Sciatic nerve (tissue), 2 donors: Measurements from ENCODE around the gene OR9G1. TPM values are rescaled to one million over a fixed set of nuclear protein-coding genes. Genes with fewer than 3 reads are reported as not detected.
"Not testable (repeated sequence)": the region's sequence is repeated elsewhere in the genome, so short reads cannot be mapped to it uniquely, and the experiment has no call there.

Source experiments
- ATAC-seq: fragments of 200-7000 bp; cut with Tn5 transposase; one replicate; pipeline ENCODE4 v1.9.1; 2020; ENCODE audit warnings: mild to moderate bottlenecking, moderate library complexity
- DNase-seq: peaks from one replicate; pipeline ENCODE4 v3.0.0-alpha.2; 2020; ENCODE audit warnings: low spot score
- intact Hi-C: fragments of 100-400 bp; cut with DNase I; formaldehyde crosslinking; loops from one replicate; pipeline ENCODE4 v1.14.2; 2022
- total RNA-seq: library from RNA; stranded (reverse); fragmentation: NEBNext Ultra II Directional; extraction: Animal tissue kit (Norgen Biotek cat#: 25700); gene quantifications from one replicate; pipeline ENCODE4 v1.2.1, GENCODE V29; 2021
- donor health status: DM: no; HTN: no; CAD: no.
- donor health status: DM: no; HTN: no; CAD: no.

OR9G1 gene
- not detected for total RNA-seq

- ATAC-seq (no peak), DNase-seq (no peak)
- intact Hi-C loops: no loop called here
Observed at GRCh38 chr11:56698795-56699194, at the start of gene OR9G1. Gene OR9G1, plus strand, starts transcription at chr11:56699095. Its CDS starts 1,293 bp downstream, at chr11:56700388.

GRCh38 chr11:56659755-56660154 is 39.1 kb upstream of the OR9G1 start:
- ATAC-seq (no peak), DNase-seq (no peak)
- intact Hi-C loops: no loop called here

- DNase-seq (no peak), ATAC-seq (no peak)
- intact Hi-C loops: no loop called here
Observed at GRCh38 chr11:56663386-56663785, 35.5 kb upstream of the OR9G1 start, which contains the start of gene OR5AR1. Gene OR5AR1, plus strand, starts transcription at chr11:56663686. Its CDS starts 0 bp downstream, at chr11:56663686.

- ATAC-seq (no peak), DNase-seq (no peak)
- intact Hi-C loops: no loop called here
Observed at GRCh38 chr11:56670984-56671383, 27.9 kb upstream of the OR9G1 start.

- DNase-seq (no peak), ATAC-seq (no peak)
- intact Hi-C loops: no loop called here
Observed at GRCh38 chr11:56688554-56689100, 10.3 kb upstream of the OR9G1 start.

- intact Hi-C loops, ATAC-seq, DNase-seq: not testable (repeated sequence)
Observed at GRCh38 chr11:56691179-56691578, 7.7 kb upstream of the OR9G1 start.

GRCh38 chr11:56693428-56693827 is 5.5 kb upstream of the OR9G1 start:
- DNase-seq (no peak), ATAC-seq (no peak)
- intact Hi-C loops: no loop called here

GRCh38 chr11:56700242-56700913 is 1.5 kb downstream of the OR9G1 start:
- no peak for DNase-seq
- ATAC-seq: peak; percentile 28
- intact Hi-C loops: no loop called here

- DNase-seq (no peak), ATAC-seq (peak; percentile 28)
- intact Hi-C loops: no loop called here
Observed at GRCh38 chr11:56700914-56701485, 2.1 kb downstream of the OR9G1 start.

GRCh38 chr11:56705784-56706396 is 7.0 kb downstream of the OR9G1 start:
- intact Hi-C loops: no loop called here
- DNase-seq (no peak), ATAC-seq (no peak)

- intact Hi-C loops: no loop called here
- ATAC-seq: no peak
Observed at GRCh38 chr11:56706486-56706885, 7.6 kb downstream of the OR9G1 start.

GRCh38 chr11:56714206-56714605 is 15.3 kb downstream of the OR9G1 start:
- intact Hi-C loops: no loop called here

More at GRCh38 chr11:56706486-56706885, 7.6 kb downstream of the OR9G1 start:
- DNase-seq: no peak

GRCh38 chr11:56716379-56716854 is 17.5 kb downstream of the OR9G1 start:
- no peak for ATAC-seq
- intact Hi-C loops: no loop called here
- DNase-seq: no peak

More at GRCh38 chr11:56714206-56714605, 15.3 kb downstream of the OR9G1 start:
- ATAC-seq (no peak), DNase-seq (no peak)

GRCh38 chr11:56720513-56720912 is 21.6 kb downstream of the OR9G1 start:
- intact Hi-C loops: no loop called here
- no peak for ATAC-seq
- no peak for DNase-seq

- intact Hi-C loops: no loop called here
- DNase-seq (no peak), ATAC-seq (no peak)
Observed at GRCh38 chr11:56740107-56740506, 41.2 kb downstream of the OR9G1 start.

- ATAC-seq (no peak), DNase-seq (no peak)
- intact Hi-C loops: no loop called here
Observed at GRCh38 chr11:56740886-56741285, 42.0 kb downstream of the OR9G1 start.

- no peak for ATAC-seq
- DNase-seq: no peak
- intact Hi-C loops: no loop called here
Observed at GRCh38 chr11:56748597-56748996, 49.7 kb downstream of the OR9G1 start, which contains the start of gene OR9G4. Gene OR9G4, minus strand, starts transcription at chr11:56748697. Its CDS starts 4,931 bp downstream, at chr11:56743766.

GRCh38 chr11:56750190-56750589 is 51.3 kb downstream of the OR9G1 start:
- ATAC-seq (no peak), DNase-seq (no peak)
- intact Hi-C loops: no loop called here

GRCh38 chr11:56751480-56751879 is 52.6 kb downstream of the OR9G1 start:
- intact Hi-C loops: no loop called here
- DNase-seq: no peak
- no peak for ATAC-seq
